GM12878 (cell line): Measurements from ENCODE around the gene RERE. TPM values are rescaled to one million over a fixed set of nuclear protein-coding genes. Genes with fewer than 3 reads are reported as not detected.

ENCODE experiments used
- ATAC-seq: fragments of 200-7000 bp; cut with Tn5 transposase; 3 replicates; pipeline ENCODE4 v1.9.1; 2020; ENCODE audit warnings: mild to moderate bottlenecking, moderate library complexity
- BruUV-seq: library from RNA; stranded (reverse); fragments of 400-500 nt; replicated peaks from 2 replicates; lab custom pipeline; 2021; lab: Mats Ljungman, UMichigan
- CTCF ChIA-PET: fragments of 300-600 bp; sonication (Branson Sonifier 250); formaldehyde crosslinking; extraction: SDS; loops from one replicate; lab custom pipeline; 2021; ENCODE audit warnings: inconsistent platforms; lab: Yijun Ruan, JAX
- POLR2A ChIA-PET: fragments of 350-600 bp; formaldehyde crosslinking; extraction: SDS; loops from one replicate; lab custom pipeline; 2021; ENCODE audit warnings: inconsistent platforms; lab: Charles Lee
- RAD21 ChIA-PET: fragments of 300-600 bp; sonication (Branson Sonifier 250); formaldehyde crosslinking; loops from one replicate; lab custom pipeline; 2023; ENCODE audit warnings: antibody characterized with exemption; ENCODE audit not compliant: unreplicated experiment; lab: Charles Lee
- SMC1A ChIA-PET: fragments of 300-600 bp; sonication (Branson Sonifier 250); formaldehyde crosslinking; loops from one replicate; lab custom pipeline; 2023; ENCODE audit not compliant: unreplicated experiment, uncharacterized antibody; lab: Charles Lee
- DNase-seq: peaks from one replicate; pipeline ENCODE4 v3.0.0-alpha.2; 2011; ENCODE audit warnings: low read depth, low spot score
- FAIRE-seq: peaks from 3 replicates; lab custom pipeline; 2011; peaks lifted over from hg19 to GRCh38; lab: Jason Lieb, UNC
- H2AFZ ChIP-seq: 2 replicates; pipeline ENCODE4 v1.6.0; 2011; ENCODE audit warnings: low read depth, low read length, control low read depth; ENCODE audit not compliant: control insufficient read depth
- H3K27ac ChIP-seq: 2 replicates; pipeline ENCODE4 v1.5.1; 2011; ENCODE audit warnings: control low read depth; ENCODE audit not compliant: control insufficient read depth, insufficient read depth
- H3K27me3 ChIP-seq, 2 experiments: replicated peaks in 1 of 2; 2 replicates each; pipeline versions ENCODE4 v1.6.0 to v1.6.1; 2011; ENCODE audit warnings: low read length in 1 of 2; ENCODE audit not compliant: control insufficient read depth in 2 of 2, insufficient read depth in 2 of 2
- H3K36me3 ChIP-seq, 2 experiments: 2 replicates each; pipeline ENCODE4 v1.5.1; 2011; ENCODE audit warnings: low read length in 1 of 2; ENCODE audit not compliant: control insufficient read depth in 2 of 2, insufficient read depth in 2 of 2
- H3K4me1 ChIP-seq: 2 replicates; pipeline ENCODE4 v1.6.1; 2011; ENCODE audit warnings: mild to moderate bottlenecking, low read length, moderate library complexity, mixed read lengths; ENCODE audit not compliant: control insufficient read depth, insufficient read depth
- H3K4me2 ChIP-seq: 2 replicates; pipeline ENCODE4 v1.6.0; 2011; ENCODE audit warnings: control low read depth; ENCODE audit not compliant: control insufficient read depth, insufficient read depth
- H3K4me3 ChIP-seq: fragments of 200-600 bp; sonication (generic); 2 replicates; pipeline ENCODE4 v1.5.1; 2016
- H3K79me2 ChIP-seq: 2 replicates; pipeline ENCODE4 v1.6.0; 2011; ENCODE audit warnings: low read length; ENCODE audit not compliant: control insufficient read depth, insufficient read depth
- H3K9ac ChIP-seq: 2 replicates; pipeline ENCODE4 v1.8.0; 2011; ENCODE audit warnings: low read length, control low read depth, mixed read lengths; ENCODE audit not compliant: control insufficient read depth, insufficient read depth
- H3K9me3 ChIP-seq: replicated peaks from 3 replicates; pipeline ENCODE4 v1.5.1; 2011; ENCODE audit warnings: mild to moderate bottlenecking, low read length; ENCODE audit not compliant: control insufficient read depth, insufficient read depth
- H4K20me1 ChIP-seq: 2 replicates; pipeline ENCODE4 v1.6.0; 2011; ENCODE audit not compliant: control insufficient read depth, insufficient read depth
- EED ChIP-seq: sonication (generic); IDR thresholded peaks from 2 replicates; pipeline ENCODE4 v1.6.1; 2016; ENCODE audit warnings: antibody characterized with exemption, low read depth
- IRF4 ChIP-seq: IDR thresholded peaks from 2 replicates; pipeline ENCODE4 v1.6.1; 2011; ENCODE audit warnings: low read depth, low read length
- LARP7 ChIP-seq: fragments of 450-650 bp; IDR thresholded peaks from 2 replicates; pipeline ENCODE4 v1.6.1; 2017; ENCODE audit warnings: mild to moderate bottlenecking
- MEF2A ChIP-seq: IDR thresholded peaks from 2 replicates; pipeline ENCODE4 v1.6.1; 2011; ENCODE audit warnings: low read depth, mild to moderate bottlenecking, low read length, moderate library complexity; ENCODE audit not compliant: insufficient read depth
- MTA2 ChIP-seq: fragments of 450-650 bp; IDR thresholded peaks from 2 replicates; pipeline ENCODE4 v1.6.1; 2016; ENCODE audit warnings: low read depth, mild to moderate bottlenecking, moderate library complexity
- RAD51 ChIP-seq: fragments of 450-650 bp; IDR thresholded peaks from 2 replicates; pipeline ENCODE4 v1.6.1; 2016; ENCODE audit warnings: moderate library complexity, mild to moderate bottlenecking, inconsistent platforms
- WGBS: methylation state at CpG from one replicate; pipeline ENCODE4 v1.1.6; 2016; ENCODE audit warnings: low lambda C conversion rate; ENCODE audit not compliant: insufficient replicate concordance, insufficient coverage; ENCODE audit errors: missing lambda C conversion rate; 5-methylcytosine and 5-hydroxymethylcytosine counted together
- in situ Hi-C: fragments of 300-500 bp; cut with MboI; formaldehyde crosslinking; loops from 9 replicates; pipeline ENCODE4 v1.14.3; 2018; ENCODE audit warnings: mixed read lengths
- intact Hi-C: fragments of 100-400 bp; cut with micrococcal nuclease; formaldehyde crosslinking; loops from one replicate; pipeline ENCODE4 v1.14.2; 2022; ENCODE audit not compliant: unreplicated experiment
- polyA plus RNA-seq, 11 experiments: library from polyadenylated mRNA; depleted of rRNA in 4 of 11; unstranded in 6 of 11; stranded (reverse) in 5 of 11; fragments of >200 nt; fragmentation: Nextera tagmentation in 4 of 11; fragmentation: Illumina TruSeq in 1 of 11; extraction: Ambion mirVana in 4 of 11; extraction: Trizol in 1 of 11; gene quantifications; 1 replicate in 1 of 11; 2 replicates in 10 of 11; pipeline versions ENCODE4 v1.2.1 to v1.2.3, GENCODE V29; 2011 to 2016; ENCODE audit warnings: inconsistent platforms in 2 of 11, missing spikeins in 2 of 11, low read depth in 1 of 11
- total RNA-seq, 4 experiments: library from RNA; depleted of rRNA in 3 of 4; stranded (reverse); fragments of >200 nt in 3 of 4; fragmentation: Illumina TruSeq in 1 of 4; extraction: Trizol in 1 of 4; gene quantifications; 2 replicates each; pipeline versions ENCODE4 v1.2.1 to v1.2.3, GENCODE V29; 2013 to 2021
- TF ChIP-seq, protein P1 (sequence below): fragments of 450-650 bp; IDR thresholded peaks from 2 replicates; pipeline ENCODE4 v1.6.1; 2017; ENCODE audit warnings: mild to moderate bottlenecking, moderate library complexity
- TF ChIP-seq, protein P2 (sequence below): fragments of 450-650 bp; formaldehyde crosslinking; IDR thresholded peaks from 2 replicates; pipeline ENCODE4 v1.4.0; 2022; ENCODE audit warnings: mild to moderate bottlenecking, moderate library complexity

The RERE gene
- total and polyA plus RNA-seq, 10 of the 15 experiments (the other 5 are each of a cell fraction or from before 2014, with no cell fraction given), result 5.2 to 60.5 (median 20.2) TPM

DNA sequence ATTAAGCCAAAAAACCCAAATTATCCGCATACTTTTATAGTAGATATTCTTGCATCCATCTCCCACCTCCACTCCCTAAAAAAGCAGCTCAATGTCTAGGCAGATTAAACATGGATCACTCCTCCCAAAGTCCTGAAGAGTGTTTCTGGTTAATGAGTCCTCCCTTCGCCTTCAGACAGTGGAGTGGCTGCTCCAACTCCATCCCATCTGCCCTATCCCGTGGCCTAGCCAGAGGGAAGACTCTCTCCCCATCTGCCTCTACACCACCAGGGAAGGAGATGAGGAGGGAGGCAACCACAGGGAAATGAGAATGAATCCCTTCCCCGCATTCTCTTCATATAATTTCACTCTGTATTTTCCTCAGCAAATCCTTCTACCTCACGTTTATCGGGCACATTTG lies 395.7 kb downstream of the RERE start:
- no peak for FAIRE-seq
- no peak for ATAC-seq
- no peak for TF ChIP-seq RAD51
- TF ChIP-seq MTA2, result no peak
- Histone ChIP-seq H3K27me3 (no peaks in the 10 kb centered on the region), H3K36me3 (peaks cover 1 to 22% of the 10 kb centered on the region in 2 experiments; a peak in 3 of 4 replicates), H3K4me3 (peak overlapping the region; percentile 79), H3K79me2 (peaks cover 24% of the 10 kb centered on the region), H3K4me1 (peaks cover 20% of the 10 kb centered on the region), H3K27ac (no peak overlapping the region), H4K20me1 (0 out of 2 replicates have a peak, but pooled peaks cover 4% of the 10 kb centered on the region), H3K9ac (peak overlapping the region; percentile 47; the same call in 1 of the 2 replicates), H2AFZ (no peak overlapping the region), H3K4me2 (peak overlapping the region; percentile 92), H3K9me3 (no peaks in the 10 kb centered on the region)
- 89% methylated on average over 6 of the region's 6 CpGs for WGBS
- intact Hi-C loops, result loop anchor here (10.0 kb wide), 1 partner anchor 103 kb away; no protein-coding TSS in a partner anchor
- ChIA-PET RAD21 (interaction anchor here (0.7 to 1.2 kb wide), 6 partner anchors 18 to 218 kb away, joined by 3 to 4 read pairs (median 3); no protein-coding TSS in a partner anchor), CTCF (interaction anchor here (0.6 to 1.9 kb wide), 6 partner anchors 9 to 282 kb away, joined by 3 to 5 read pairs (median 4); no protein-coding TSS in a partner anchor), POLR2A (interaction anchor here (1.5 to 4.3 kb wide), 2 partner anchors 13 to 52 kb away, joined by 5 to 14 read pairs; no protein-coding TSS in a partner anchor), SMC1A (interaction anchor here (0.6 to 5.3 kb wide), 12 partner anchors 9 to 308 kb away, joined by 3 to 29 read pairs (median 8); no protein-coding TSS in a partner anchor)
- BruUV-seq, result TSS peak; percentile 31
- DNase-seq, result no peak
- in situ Hi-C loops, result no loop called here

DNA sequence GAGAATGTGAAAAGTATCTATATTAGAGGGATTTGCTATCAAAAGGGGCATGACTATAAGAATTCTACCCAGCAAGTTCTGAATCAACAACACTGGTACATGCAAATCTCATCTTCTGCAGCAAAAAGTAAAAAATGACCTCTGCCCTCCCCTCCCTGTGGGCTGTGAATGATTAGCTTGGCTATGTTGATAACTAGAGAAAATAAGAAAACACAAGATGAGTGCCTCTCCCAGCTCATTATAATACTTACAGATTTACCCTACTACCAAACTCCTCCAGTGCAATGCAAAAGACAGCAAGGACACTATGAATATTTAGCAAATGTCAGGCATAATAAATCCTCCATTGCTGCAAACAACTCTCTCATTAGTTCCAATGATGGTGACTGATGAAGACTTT lies 397.1 kb downstream of the RERE start:
- ATAC-seq (peak; percentile 8), DNase-seq (no peak), FAIRE-seq (no peak)
- SMC1A ChIA-PET, result interaction anchor here (0.7 to 5.3 kb wide), 30 partner anchors 7 to 355 kb away, joined by 3 to 29 read pairs (median 4); no protein-coding TSS in a partner anchor
- in situ Hi-C loops (no loop called here), intact Hi-C loops (loop anchor here (10.0 kb wide), 1 partner anchor 104 kb away; no protein-coding TSS in a partner anchor)
- Histone ChIP-seq H3K9me3 (no peaks in the 10 kb centered on the region), H3K4me3 (no peak overlapping the region), H3K27me3 (no peaks in the 10 kb centered on the region), H3K4me1 (peaks cover 17% of the 10 kb centered on the region), H2AFZ (no peak overlapping the region), H3K79me2 (peaks cover 26% of the 10 kb centered on the region), H3K9ac (no peak overlapping the region), H4K20me1 (0 out of 2 replicates have a peak, but pooled peaks cover 4% of the 10 kb centered on the region), H3K27ac (no peak overlapping the region), H3K4me2 (peak overlapping the region; percentile 92; the same call in 1 of the 2 replicates), H3K36me3 (peaks cover 1 to 24% of the 10 kb centered on the region in 2 experiments)
- RAD21 ChIA-PET, result interaction anchor here (0.8 to 1.9 kb wide), 9 partner anchors 10 to 113 kb away, joined by 3 to 6 read pairs (median 3); no protein-coding TSS in a partner anchor
- CTCF ChIA-PET, result interaction anchor here (0.6 to 2.5 kb wide), 10 partner anchors 8 to 306 kb away, joined by 3 to 14 read pairs (median 5); no protein-coding TSS in a partner anchor
- POLR2A ChIA-PET, result interaction anchor here (1.5 to 4.3 kb wide), 2 partner anchors 12 to 53 kb away, joined by 5 to 14 read pairs; no protein-coding TSS in a partner anchor
- no TSS peak for BruUV-seq
- TF ChIP-seq LARP7 (no peak), IRF4 (no peak), MEF2A (no peak), EED (no peak)
- TF ChIP-seq, protein P1, sequence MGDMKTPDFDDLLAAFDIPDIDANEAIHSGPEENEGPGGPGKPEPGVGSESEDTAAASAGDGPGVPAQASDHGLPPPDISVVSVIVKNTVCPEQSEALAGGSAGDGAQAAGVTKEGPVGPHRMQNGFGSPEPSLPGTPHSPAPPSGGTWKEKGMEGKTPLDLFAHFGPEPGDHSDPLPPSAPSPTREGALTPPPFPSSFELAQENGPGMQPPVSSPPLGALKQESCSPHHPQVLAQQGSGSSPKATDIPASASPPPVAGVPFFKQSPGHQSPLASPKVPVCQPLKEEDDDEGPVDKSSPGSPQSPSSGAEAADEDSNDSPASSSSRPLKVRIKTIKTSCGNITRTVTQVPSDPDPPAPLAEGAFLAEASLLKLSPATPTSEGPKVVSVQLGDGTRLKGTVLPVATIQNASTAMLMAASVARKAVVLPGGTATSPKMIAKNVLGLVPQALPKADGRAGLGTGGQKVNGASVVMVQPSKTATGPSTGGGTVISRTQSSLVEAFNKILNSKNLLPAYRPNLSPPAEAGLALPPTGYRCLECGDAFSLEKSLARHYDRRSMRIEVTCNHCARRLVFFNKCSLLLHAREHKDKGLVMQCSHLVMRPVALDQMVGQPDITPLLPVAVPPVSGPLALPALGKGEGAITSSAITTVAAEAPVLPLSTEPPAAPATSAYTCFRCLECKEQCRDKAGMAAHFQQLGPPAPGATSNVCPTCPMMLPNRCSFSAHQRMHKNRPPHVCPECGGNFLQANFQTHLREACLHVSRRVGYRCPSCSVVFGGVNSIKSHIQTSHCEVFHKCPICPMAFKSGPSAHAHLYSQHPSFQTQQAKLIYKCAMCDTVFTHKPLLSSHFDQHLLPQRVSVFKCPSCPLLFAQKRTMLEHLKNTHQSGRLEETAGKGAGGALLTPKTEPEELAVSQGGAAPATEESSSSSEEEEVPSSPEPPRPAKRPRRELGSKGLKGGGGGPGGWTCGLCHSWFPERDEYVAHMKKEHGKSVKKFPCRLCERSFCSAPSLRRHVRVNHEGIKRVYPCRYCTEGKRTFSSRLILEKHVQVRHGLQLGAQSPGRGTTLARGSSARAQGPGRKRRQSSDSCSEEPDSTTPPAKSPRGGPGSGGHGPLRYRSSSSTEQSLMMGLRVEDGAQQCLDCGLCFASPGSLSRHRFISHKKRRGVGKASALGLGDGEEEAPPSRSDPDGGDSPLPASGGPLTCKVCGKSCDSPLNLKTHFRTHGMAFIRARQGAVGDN, result no peak
- TF ChIP-seq, protein P2, sequence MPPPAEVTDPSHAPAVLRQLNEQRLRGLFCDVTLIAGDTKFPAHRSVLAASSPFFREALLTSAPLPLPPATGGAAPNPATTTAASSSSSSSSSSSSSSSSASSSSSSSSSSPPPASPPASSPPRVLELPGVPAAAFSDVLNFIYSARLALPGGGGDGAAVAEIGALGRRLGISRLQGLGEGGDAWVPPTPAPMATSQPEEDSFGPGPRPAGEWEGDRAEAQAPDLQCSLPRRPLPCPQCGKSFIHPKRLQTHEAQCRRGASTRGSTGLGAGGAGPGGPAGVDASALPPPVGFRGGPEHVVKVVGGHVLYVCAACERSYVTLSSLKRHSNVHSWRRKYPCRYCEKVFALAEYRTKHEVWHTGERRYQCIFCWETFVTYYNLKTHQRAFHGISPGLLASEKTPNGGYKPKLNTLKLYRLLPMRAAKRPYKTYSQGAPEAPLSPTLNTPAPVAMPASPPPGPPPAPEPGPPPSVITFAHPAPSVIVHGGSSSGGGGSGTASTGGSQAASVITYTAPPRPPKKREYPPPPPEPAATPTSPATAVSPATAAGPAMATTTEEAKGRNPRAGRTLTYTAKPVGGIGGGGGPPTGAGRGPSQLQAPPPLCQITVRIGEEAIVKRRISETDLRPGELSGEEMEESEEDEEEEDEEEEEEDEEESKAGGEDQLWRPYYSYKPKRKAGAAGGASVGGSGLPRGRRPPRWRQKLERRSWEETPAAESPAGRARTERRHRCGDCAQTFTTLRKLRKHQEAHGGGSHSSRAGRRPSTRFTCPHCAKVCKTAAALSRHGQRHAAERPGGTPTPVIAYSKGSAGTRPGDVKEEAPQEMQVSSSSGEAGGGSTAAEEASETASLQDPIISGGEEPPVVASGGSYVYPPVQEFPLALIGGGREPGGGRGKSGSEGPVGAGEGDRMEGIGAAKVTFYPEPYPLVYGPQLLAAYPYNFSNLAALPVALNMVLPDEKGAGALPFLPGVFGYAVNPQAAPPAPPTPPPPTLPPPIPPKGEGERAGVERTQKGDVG (CRISPR knock-in tag), result no peak
